NCI-H1417 treated with DMSO at 0.1 percent for 48 hours (cell line): ENCODE measurements around the gene FAM53B.
"Not testable (repeated sequence)": the region's sequence is repeated elsewhere in the genome, so short reads cannot be mapped to it uniquely, and the experiment has no call there.

Experiments used
- DNase-seq: peaks from one replicate; lab custom pipeline; 2025; lab: John Stamatoyannopoulos, UW

The FAM53B gene

DNA sequence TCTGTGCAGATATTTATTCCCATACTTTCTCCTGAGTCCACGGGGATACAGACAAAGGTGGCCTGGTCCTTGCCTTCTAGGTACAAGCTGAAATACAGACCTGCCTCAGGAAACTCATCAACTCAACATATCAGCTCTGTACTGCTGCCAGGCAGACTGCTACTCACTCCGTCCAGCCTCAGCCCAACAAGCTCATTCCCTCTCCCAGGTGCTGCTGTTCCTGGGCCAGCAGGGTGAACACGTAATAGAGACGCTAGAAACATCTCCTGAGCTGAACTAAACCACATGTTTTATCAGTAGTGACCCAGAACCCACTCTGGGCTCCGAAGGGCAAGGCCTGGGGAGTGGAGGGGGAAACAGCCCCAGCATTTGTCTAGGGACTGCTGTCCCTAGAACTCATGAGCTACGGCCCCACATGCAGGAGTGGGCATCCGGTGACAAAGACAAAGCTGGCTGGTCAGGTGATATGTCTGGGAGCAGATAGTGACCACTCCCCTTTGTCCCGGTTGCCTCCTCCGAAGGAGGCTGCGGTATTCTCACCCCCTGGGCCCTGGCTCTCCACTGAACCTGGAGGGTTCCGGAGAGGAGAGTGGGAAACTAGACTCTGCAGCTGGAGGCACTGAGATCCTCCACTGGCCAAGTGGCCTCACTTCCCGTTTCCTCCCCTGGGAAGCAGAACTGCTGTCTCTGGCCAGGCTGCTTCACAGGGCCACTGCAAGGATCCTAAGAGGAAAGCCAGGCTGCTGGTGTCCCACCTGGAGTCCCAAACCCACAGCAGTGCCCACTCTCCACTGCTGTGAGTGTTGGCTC lies 116.1 kb downstream of the FAM53B start:
- DNase-seq: no peak

GRCh38 chr10:124626759-124627380 lies 117.3 kb downstream of the FAM53B start:
- no peak for DNase-seq

DNA sequence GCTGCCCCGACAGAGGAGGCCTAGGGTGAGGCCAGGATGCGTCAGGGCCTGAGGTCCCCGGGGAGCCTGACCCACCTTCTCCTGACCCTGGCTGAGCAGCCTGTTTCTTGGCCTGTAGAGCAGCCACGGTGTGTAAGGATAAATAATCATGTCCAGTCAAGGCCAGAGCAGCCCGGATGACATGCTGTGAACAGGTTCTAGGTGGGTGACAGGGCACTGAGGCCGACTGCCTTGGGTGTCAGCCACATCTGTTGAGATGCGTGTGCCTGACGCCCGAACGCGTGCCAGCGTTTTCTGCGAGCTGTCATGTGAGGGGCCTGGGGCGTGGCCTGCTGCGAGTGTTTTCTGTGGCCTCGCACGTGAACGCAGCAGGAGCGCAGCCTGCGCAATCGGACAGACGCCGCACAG lies 118.3 kb downstream of the FAM53B start:
- no peak for DNase-seq

DNA sequence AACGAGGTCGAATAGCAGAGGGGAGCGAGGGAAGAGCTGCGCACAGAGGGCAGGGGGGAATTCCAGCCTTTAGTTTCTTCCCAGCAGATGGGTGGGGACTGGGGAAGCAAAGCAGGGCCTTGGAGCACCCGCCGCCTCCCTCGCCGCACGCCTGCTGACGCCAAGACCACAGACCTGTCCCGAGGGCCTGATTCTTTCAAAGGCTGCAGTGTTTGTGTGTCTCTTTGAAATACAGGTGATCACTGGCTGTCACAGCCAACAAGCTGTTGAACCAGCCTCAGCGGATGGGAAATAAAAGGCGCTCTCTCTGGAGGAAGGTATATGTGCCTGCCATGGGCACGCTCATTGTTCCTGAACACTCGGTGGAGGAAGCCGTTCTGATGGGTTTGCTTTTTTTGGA lies 119.3 kb downstream of the FAM53B start:
- no peak for DNase-seq

DNA sequence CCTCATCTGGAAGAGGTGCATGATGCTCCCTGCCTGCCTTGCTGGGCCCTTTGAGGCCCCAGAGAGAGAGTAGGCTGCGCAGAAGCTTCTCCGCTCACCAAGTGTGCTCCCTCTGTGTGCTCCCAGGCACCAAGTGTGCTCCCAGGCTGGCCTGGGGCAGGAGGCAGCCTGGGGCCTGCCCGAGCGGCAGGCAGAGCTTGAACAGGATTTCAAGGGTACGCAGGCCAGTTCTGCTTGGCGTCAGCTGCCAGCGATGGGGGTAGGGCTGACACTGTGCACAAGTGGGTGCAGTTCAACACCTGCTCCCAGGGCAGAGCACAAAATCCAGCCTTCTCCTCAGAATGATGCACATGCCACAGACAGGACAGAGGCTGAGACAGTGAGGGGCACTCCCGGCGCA lies 119.7 kb downstream of the FAM53B start:
- no peak for DNase-seq

DNA sequence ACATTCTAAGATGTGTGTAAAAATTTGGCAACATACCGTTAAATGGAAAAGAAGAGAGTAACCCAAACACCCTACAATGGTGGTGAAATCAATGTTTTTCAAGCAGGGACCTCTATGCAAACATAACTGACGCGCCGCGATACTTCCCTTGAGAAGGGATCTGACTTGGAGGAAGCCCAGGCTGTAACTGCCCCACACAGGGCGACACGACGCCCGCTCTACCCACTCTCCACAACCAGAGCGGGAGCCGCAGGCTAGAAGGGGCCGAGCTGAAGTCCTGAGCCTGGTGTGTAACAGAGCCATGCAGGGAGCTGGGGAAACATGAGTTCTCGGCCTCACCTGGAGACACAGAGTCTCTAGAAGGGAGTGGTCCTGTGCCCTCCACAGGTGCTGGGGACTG lies 120.2 kb downstream of the FAM53B start:
- DNase-seq: no peak

GRCh38 chr10:124622866-124623536 lies 121.2 kb downstream of the FAM53B start:
- DNase-seq: no peak

- no peak for DNase-seq
These were observed 122.0 kb downstream of the FAM53B start for GRCh38 chr10:124622158-124622557.

DNA sequence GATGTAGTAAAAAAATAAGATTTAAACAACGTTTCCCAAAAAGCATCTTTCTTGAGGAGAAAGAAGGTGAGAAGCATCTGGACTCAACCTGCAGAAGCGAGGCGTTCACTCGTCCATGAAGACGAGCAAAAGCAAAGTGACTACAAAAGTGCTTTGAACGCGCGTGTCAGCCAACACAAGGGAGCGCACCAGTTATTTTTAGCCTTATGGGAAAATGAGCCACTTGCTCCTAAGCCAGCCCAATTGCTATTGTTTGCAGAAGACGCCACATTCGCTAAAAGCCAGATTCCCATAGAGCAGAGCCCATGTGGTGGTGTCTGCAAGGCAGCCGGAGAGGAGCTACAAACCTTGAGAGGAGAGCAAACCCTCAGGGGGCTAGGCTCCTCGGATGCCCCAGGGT lies 122.5 kb downstream of the FAM53B start:
- no peak for DNase-seq

GRCh38 chr10:124619802-124620490 lies 124.2 kb downstream of the FAM53B start:
- no peak for DNase-seq

DNA sequence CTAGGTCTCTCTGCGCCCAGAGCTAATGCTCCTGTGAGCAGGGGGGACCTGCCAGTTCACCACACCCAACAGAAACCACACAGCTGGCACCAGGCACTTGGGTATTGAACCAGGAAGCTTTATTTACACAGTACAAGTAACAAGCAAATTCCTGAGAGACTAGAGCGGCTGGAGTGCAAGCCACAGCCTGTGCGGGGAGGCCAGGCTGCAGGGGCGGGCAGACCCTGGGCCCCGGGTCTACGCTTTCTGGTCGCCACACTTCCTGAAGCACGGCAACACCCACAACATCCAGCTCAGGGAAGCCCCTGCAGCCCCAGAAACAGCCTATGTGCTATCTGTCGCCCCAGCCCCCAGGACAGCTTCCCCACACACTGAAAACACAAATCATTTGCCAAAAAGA lies 125.0 kb downstream of the FAM53B start:
- no peak for DNase-seq

GRCh38 chr10:124618470-124619073 lies 125.6 kb downstream of the FAM53B start:
- DNase-seq: no peak

DNA sequence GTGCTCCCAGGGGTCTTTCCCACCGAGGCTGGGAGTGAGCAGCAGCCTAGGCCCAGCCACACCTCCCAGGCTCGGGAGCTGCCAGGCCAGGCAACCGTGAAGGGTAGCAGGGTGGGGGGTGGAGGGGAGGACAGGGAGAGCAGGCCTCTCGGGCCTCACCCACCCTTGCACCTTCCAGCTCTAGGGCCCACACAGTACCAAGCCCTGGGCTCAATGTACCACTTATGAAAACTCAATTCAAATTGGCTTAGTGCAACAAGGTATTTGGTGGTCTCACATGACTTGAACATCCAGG lies 127.4 kb downstream of the FAM53B start:
- DNase-seq: no peak

DNA sequence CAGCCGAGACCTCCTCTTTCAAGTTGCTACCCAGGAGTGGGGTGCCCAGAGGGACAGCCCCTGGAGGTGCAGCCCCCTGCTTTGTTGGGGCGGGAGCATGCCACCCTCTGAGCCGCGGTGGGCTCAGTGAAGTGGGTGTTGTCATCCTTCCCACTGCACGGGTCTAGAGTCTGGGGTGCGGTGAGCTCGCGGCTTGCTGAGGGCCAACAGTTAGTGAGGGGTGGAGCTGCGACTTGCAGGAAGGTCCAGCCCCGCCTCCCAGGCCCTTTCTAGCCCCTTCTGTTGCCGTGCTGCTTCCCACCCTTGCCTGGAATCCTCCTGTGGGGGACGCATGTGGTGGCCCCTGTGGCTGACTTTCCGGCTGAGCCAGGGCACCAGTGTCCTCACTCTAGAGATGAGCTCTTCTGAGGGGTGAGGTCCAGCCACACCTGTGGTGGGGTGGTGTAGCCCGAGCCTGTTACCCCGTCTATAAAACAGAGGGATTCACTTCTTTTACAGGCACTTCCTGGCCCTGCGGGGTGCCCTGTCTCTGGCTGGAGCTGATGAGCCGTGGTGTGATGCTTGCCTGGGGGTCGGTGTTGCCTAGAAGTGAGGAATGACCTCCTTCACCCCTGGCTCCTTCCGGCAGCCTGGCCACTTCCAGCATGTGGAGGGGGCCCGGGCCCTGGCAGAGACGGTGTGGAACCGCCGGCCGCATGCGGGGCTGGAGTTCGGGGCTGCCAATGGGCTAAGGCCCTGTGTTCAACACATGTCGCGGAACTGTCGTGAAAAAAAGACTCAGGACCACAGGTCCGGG lies 127.9 kb downstream of the FAM53B start:
- no peak for DNase-seq

- no peak for DNase-seq
These were observed 128.9 kb downstream of the FAM53B start for GRCh38 chr10:124615259-124615658.

GRCh38 chr10:124614003-124614659 lies 130.0 kb downstream of the FAM53B start:
- no peak for DNase-seq

- no peak for DNase-seq
These were observed 131.3 kb downstream of the FAM53B start for GRCh38 chr10:124612611-124613498.

- DNase-seq: no peak
These were observed 132.4 kb downstream of the FAM53B start for GRCh38 chr10:124611738-124612137.

DNA sequence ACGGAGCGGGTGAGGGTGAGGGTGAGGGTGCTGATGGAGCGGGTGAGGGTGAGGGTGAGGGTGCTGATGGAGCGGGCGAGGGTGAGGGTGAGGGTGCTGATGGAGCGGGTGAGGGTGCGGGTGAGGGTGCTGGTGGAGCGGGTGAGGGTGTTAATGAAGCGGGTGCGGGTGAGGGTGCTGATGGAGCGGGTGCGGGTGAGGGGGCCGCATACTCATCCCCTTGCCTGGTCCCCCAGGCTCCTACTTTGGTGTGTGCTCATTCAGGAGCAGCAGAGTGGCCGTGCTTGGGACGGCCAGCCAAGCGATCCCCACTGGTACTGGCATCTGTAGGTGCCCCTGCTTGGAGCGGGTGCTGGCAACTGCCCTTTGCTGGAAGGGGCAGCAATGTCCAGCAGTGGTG lies 133.3 kb downstream of the FAM53B start:
- DNase-seq: not testable (repeated sequence)

DNA sequence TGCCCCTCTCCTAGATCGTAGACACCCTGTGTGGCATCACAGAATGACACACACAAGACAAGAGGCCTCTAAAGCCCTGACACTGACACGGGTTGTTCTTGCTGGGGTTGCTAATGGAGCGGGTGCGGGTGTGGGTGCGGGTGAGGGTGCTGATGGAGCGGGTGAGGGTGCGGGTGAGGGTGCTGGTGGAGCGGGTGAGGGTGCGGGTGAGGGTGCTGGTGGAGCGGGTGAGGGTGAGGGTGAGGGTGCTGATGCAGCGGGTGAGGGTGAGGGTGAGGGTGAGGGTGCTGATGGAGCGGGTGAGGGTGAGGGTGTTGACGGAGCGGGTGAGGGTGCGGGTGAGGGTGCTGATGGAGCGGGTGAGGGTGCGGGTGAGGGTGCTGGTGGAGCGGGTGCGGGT lies 134.0 kb downstream of the FAM53B start:
- DNase-seq: not testable (repeated sequence)
